PC-9 (cell line): ENCODE measurements around the gene TK2.

Source experiments
- CTCF ChIP-seq: fragments of 200-600 bp; sonication (generic); conservative IDR thresholded peaks from 2 replicates; pipeline ENCODE4 v1.6.1; 2017; ENCODE audit warnings: mixed run types, antibody characterized with exemption, mild to moderate bottlenecking, moderate library complexity
- EZH2 ChIP-seq: fragments of 200-600 bp; sonication (generic); IDR thresholded peaks from 2 replicates; pipeline ENCODE4 v1.8.0; 2017; ENCODE audit warnings: antibody characterized with exemption, low read depth

GRCh38 chr16:66591018-66591417, 41.1 kb upstream of the TK2 start:
- TF ChIP-seq EZH2 (no peak), CTCF (no peak)
